ENCODE measurements around the gene TM9SF4.
"Not testable (repeated sequence)": the region's sequence is repeated elsewhere in the genome, so short reads cannot be mapped to it uniquely, and the experiment has no call there.

DNA sequence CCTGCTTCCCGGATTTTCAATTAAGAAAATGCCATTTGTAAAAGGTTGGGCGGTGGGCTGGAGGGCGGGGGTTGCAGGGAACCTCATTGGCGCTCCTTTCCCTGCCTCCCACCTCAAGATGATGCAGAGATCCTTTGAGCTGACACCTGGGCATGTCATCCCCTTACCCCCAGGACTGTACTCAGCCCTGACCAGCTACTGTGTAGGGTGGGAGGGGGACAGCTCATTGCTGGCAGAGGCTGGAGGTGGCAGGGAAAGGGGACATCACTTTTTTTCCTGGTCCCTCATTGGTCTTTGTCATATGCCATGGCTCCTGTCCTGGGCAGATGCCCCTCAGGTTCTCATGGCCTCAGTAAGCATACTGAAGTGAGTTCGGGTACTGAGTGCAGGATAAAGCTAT, 83.8 kb downstream of the TM9SF4 start:
- TF ChIP-seq FOXP2 (optimal IDR thresholded peaks at IDR 0.05; ENCODE audit: control extremely low read depth, extremely low read length, insufficient read depth): not testable (repeated sequence)
- 0 out of 2 replicates have a peak, but pooled peaks have one; percentile 19 for TF ChIP-seq POLR2AphosphoS5 (IDR thresholded peaks at IDR 0.05; ENCODE audit: borderline replicate concordance, low read depth, low read length)
